Mesothelial cell of epicardium (in vitro differentiated cells): Measurements from ENCODE around the gene GNAT1. TPM values are rescaled to one million over a fixed set of nuclear protein-coding genes. Genes with fewer than 3 reads are reported as not detected.
"Not testable (repeated sequence)": the region's sequence is repeated elsewhere in the genome, so short reads cannot be mapped to it uniquely, and the experiment has no call there.

Experiments
- DNase-seq, 2 experiments: peaks; one replicate each; pipeline ENCODE4 v3.0.0; 2021; ENCODE audit warnings: low spot score in 2 of 2; ENCODE audit not compliant: unreplicated experiment in 2 of 2
- H3K27ac Mint-ChIP-seq: 2 replicates; pipeline ENCODE4 v1.8.0; 2021; ENCODE audit warnings: mixed read lengths
- H3K27me3 Mint-ChIP-seq: 2 replicates; pipeline ENCODE4 v1.8.0; 2021; ENCODE audit warnings: low read depth, mixed read lengths
- H3K36me3 Mint-ChIP-seq: 2 replicates; pipeline ENCODE4 v1.8.0; 2021; ENCODE audit warnings: mixed read lengths
- H3K4me1 Mint-ChIP-seq: 2 replicates; pipeline ENCODE4 v1.8.0; 2021; ENCODE audit warnings: mixed read lengths
- H3K4me3 Mint-ChIP-seq: 2 replicates; pipeline ENCODE4 v1.8.0; 2021; ENCODE audit warnings: mild to moderate bottlenecking, moderate library complexity, mixed read lengths
- H3K9me3 Mint-ChIP-seq: 2 replicates; pipeline ENCODE4 v1.8.0; 2021; ENCODE audit warnings: mixed read lengths
- CTCF ChIP-seq: fragments of 200-600 bp; sonication (generic); IDR thresholded peaks from one replicate; pipeline ENCODE4 v1.5.0; 2021; ENCODE audit warnings: antibody characterized with exemption; ENCODE audit not compliant: unreplicated experiment
- total RNA-seq: library from RNA; stranded (reverse); gene quantifications from 3 replicates; pipeline ENCODE4 v1.2.1, GENCODE V29; 2021

Gene GNAT1
- total RNA-seq, 1 donor from 2014 or later: 0.98 TPM

GRCh38 chr3:50227390-50228183 lies 36.2 kb downstream of the GNAT1 start:
- Mint-ChIP-seq H3K27ac (peak overlapping the region; percentile 95), H3K9me3 (no peaks in the 10 kb centered on the region), H3K4me1 (peaks cover 24% of the 10 kb centered on the region), H3K4me3 (peak overlapping the region; percentile 89), H3K36me3 (no peaks in the 10 kb centered on the region), H3K27me3 (peaks cover 10% of the 10 kb centered on the region)
- peak; percentile 77 for TF ChIP-seq CTCF
- peak; percentile 86 to 94 for DNase-seq

- peak overlapping the region; percentile 95 for H3K27ac Mint-ChIP-seq
- H3K9me3 Mint-ChIP-seq, H3K27me3 Mint-ChIP-seq, H3K36me3 Mint-ChIP-seq, DNase-seq: not testable (repeated sequence)
- peaks cover 30% of the 10 kb centered on the region for H3K4me1 Mint-ChIP-seq
- peak overlapping the region; percentile 89 for H3K4me3 Mint-ChIP-seq
Measured at GRCh38 chr3:50228184-50228763, 36.9 kb downstream of the GNAT1 start.

- Mint-ChIP-seq H3K9me3 (no peaks in the 10 kb centered on the region), H3K4me1 (peaks cover 33% of the 10 kb centered on the region), H3K36me3 (no peaks in the 10 kb centered on the region), H3K4me3 (no peak overlapping the region), H3K27ac (no peak overlapping the region), H3K27me3 (peaks cover 7% of the 10 kb centered on the region)
- no peak for TF ChIP-seq CTCF
- no peak for DNase-seq
Measured at GRCh38 chr3:50229490-50229889, 38.1 kb downstream of the GNAT1 start.

- no peak overlapping the region for H3K4me3 Mint-ChIP-seq
- H3K9me3 Mint-ChIP-seq: no peaks in the 10 kb centered on the region
- no peak overlapping the region for H3K27ac Mint-ChIP-seq
- no peaks in the 10 kb centered on the region for H3K36me3 Mint-ChIP-seq
- DNase-seq: no peak
- TF ChIP-seq CTCF: no peak
- H3K27me3 Mint-ChIP-seq: peaks cover 2% of the 10 kb centered on the region
- H3K4me1 Mint-ChIP-seq: peaks cover 33% of the 10 kb centered on the region
Measured at GRCh38 chr3:50230104-50230793, 38.8 kb downstream of the GNAT1 start.

- H3K4me3 Mint-ChIP-seq: no peak overlapping the region
Measured at GRCh38 chr3:50230794-50231125, 39.4 kb downstream of the GNAT1 start.

More at GRCh38 chr3:50230794-50231125, 39.4 kb downstream of the GNAT1 start:
- Mint-ChIP-seq H3K4me1 (peaks cover 37% of the 10 kb centered on the region), H3K27ac (no peak overlapping the region), H3K27me3 (no peaks in the 10 kb centered on the region), H3K36me3 (no peaks in the 10 kb centered on the region), H3K9me3 (no peaks in the 10 kb centered on the region)
- no peak for DNase-seq
- TF ChIP-seq CTCF: no peak
